Mucosa of stomach (tissue), 1 donor: ENCODE data around the gene CYSLTR2.
"Not testable (repeated sequence)": the region's sequence is repeated elsewhere in the genome, so short reads cannot be mapped to it uniquely, and the experiment has no call there.

ENCODE experiments used
- H3K27me3 ChIP-seq: one replicate; pipeline ENCODE4 v1.7.0; 2013; ENCODE audit warnings: mild to moderate bottlenecking, low read length; ENCODE audit not compliant: control insufficient read depth, insufficient read depth
- H3K36me3 ChIP-seq: one replicate; pipeline ENCODE4 v1.7.0; 2013; ENCODE audit warnings: low read length; ENCODE audit not compliant: control insufficient read depth, insufficient read depth
- H3K4me1 ChIP-seq: one replicate; pipeline ENCODE4 v1.7.0; 2013; ENCODE audit warnings: mild to moderate bottlenecking, low read length; ENCODE audit not compliant: control insufficient read depth, insufficient read depth
- H3K4me3 ChIP-seq: one replicate; pipeline ENCODE4 v1.7.0; 2013; ENCODE audit warnings: low read length
- H3K9ac ChIP-seq: one replicate; pipeline ENCODE4 v1.7.0; 2013; ENCODE audit warnings: mild to moderate bottlenecking, low read length, moderate library complexity
- H3K9me3 ChIP-seq: one replicate; pipeline ENCODE4 v1.7.0; 2013; ENCODE audit warnings: mild to moderate bottlenecking, low read length, moderate library complexity; ENCODE audit not compliant: control insufficient read depth
- donor health status: Pancreatic carcinoma.

Gene CYSLTR2

DNA sequence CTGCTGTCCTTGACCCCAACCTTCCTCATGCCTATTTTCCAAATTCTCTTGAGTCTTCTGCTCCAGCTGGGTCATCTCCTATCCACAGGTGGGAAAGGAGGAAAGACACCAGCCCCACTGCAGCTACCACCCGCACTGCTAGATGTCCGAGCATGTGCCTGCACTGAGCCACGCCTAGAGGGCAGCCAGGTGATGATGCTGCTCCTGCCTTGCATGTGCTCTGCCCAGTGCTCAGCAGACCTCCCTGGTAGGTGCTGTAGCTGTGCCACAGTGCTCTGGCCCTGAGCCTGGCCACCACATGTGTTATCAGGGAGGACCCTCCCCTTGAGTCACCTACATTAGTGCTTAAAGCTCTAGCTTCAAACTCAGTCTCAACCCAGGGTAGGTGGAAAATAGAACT, 6.9 kb upstream of the CYSLTR2 start:
- Histone ChIP-seq H3K9me3 (no peaks in the 10 kb centered on the region), H3K4me1 (peaks cover 10% of the 10 kb centered on the region), H3K36me3 (no peaks in the 10 kb centered on the region), H3K9ac (no peak overlapping the region), H3K4me3 (no peak overlapping the region), H3K27me3 (no peaks in the 10 kb centered on the region)

DNA sequence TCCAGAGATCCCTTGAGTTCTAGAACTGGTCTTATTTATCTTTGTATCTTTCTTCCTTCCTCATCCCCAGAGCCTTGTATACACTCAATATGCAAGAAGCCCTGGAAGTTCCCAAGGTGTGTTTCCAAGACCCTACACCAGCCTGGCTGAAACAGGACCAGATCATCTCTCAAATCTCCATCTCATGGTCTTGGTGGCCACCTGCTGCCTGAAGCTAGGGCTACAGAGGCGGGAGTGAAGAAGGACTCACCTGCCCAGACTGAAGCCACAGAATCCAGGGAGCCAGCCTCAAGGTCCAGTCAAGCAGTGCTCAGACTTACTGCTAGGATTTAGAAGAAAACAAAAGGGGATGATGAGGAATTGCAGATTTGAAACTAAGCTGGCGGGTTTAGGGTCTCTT, 6.1 kb upstream of the CYSLTR2 start:
- Histone ChIP-seq H3K4me1 (peaks cover 10% of the 10 kb centered on the region), H3K27me3 (no peaks in the 10 kb centered on the region)

DNA sequence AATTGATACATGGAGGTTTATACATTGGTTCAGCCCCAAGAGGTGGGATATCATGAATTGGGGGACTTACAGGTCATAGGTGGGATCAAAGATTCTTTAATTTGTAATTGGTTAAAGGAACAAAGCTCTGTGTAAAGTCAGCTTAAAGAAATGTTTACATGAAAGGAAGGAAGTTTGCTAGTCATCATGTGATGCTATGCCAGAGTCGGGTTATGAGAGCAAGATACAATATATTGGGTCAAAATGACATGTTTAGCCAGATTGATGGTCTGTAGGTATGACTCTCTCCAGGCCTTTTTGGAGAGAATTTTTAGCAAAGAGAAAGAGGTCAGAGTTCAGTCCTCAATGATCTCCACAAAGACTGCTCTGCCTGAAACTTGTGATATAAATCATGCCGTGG, 5.3 kb upstream of the CYSLTR2 start:
- Histone ChIP-seq H3K9me3 (no peaks in the 10 kb centered on the region), H3K9ac (no peak overlapping the region), H3K4me1 (peaks cover 10% of the 10 kb centered on the region), H3K27me3 (no peaks in the 10 kb centered on the region), H3K36me3 (no peaks in the 10 kb centered on the region), H3K4me3 (no peak overlapping the region)

More for the DNA sequence above, 6.1 kb upstream of the CYSLTR2 start:
- Histone ChIP-seq H3K36me3 (no peaks in the 10 kb centered on the region), H3K9ac (no peak overlapping the region), H3K9me3 (no peaks in the 10 kb centered on the region), H3K4me3 (no peak overlapping the region)

DNA sequence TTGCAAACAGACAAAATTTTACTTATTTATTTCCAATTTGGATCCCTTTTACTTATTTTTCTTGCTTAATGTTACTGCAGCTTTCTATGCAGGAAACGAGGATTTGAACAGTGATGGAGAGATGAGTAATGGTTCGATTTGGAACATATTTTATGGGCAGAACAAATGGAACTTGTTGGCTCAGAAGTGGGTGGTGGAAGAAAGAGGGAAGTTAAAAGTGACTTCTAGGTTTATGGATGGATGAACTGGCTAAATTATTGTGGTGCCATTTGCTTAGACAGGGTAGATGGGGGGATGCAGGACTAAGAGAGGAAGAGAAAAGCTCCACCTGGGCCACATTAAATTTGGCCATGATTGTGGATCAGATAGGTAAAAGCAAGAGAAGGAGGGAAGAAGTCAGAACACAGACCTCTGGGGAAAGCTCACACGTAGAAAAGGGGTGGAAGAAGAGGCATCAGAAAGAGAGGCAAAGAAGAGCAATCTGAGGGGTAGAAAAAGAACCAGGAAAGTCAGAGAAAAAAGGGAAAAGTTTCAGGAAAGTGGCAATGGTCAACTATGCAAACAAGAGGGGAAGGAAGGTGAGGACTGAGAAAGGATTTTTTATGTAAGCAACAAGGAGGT, 768 bp upstream of the CYSLTR2 start:
- H3K9ac ChIP-seq, result no peak overlapping the region
- H3K36me3 ChIP-seq, result no peaks in the 10 kb centered on the region
- no peaks in the 10 kb centered on the region for H3K9me3 ChIP-seq
- no peaks in the 10 kb centered on the region for H3K27me3 ChIP-seq
- H3K4me1 ChIP-seq, result no peaks in the 10 kb centered on the region
- H3K4me3 ChIP-seq, result no peak overlapping the region

DNA sequence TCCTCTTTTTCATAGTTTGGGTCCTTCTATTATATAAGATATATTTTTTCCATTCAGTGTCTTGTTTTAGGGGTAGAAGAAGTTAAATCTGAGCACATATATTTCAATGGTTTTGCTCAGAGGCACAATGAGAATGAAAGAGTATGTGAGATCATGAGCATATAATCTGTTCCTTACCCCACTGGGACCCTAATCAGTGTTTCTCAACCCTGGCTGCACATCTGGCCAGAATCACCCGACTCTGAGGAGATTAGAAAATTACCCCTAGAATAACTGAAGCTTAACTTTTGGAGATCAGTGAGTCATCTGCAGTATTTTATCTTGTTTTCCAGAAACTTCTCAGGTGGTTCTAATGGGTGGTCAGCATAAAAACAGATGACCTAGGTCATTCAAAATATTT, 782 bp downstream of the CYSLTR2 start:
- Histone ChIP-seq H3K27me3 (no peaks in the 10 kb centered on the region), H3K9me3 (no peaks in the 10 kb centered on the region), H3K4me3 (no peak overlapping the region)

DNA sequence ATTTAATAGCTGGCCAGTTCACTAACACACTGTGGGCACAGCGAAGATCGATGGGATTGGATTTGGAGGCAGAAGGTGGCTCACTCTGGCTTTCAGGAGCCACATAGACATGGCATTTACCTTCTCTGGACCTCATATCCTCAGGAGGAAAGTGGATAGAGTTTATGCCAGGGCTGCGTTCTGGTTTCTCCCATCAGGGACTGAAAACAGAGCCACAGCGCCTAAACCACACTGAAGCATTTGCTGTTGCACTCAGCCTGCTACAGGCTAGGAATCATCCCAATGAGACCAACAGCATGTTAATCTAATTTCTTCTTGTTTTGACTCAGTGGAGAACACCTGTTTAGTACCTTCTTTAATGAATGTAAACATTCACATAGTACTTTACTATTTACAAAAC, 1.6 kb downstream of the CYSLTR2 start:
- Histone ChIP-seq H3K4me1 (no peaks in the 10 kb centered on the region), H3K36me3 (no peaks in the 10 kb centered on the region), H3K9me3 (no peaks in the 10 kb centered on the region), H3K4me3 (no peak overlapping the region), H3K27me3 (no peaks in the 10 kb centered on the region), H3K9ac (no peak overlapping the region)

More for the DNA sequence above, 782 bp downstream of the CYSLTR2 start:
- H3K4me1 ChIP-seq, result no peaks in the 10 kb centered on the region
- no peak overlapping the region for H3K9ac ChIP-seq
- H3K36me3 ChIP-seq, result no peaks in the 10 kb centered on the region

DNA sequence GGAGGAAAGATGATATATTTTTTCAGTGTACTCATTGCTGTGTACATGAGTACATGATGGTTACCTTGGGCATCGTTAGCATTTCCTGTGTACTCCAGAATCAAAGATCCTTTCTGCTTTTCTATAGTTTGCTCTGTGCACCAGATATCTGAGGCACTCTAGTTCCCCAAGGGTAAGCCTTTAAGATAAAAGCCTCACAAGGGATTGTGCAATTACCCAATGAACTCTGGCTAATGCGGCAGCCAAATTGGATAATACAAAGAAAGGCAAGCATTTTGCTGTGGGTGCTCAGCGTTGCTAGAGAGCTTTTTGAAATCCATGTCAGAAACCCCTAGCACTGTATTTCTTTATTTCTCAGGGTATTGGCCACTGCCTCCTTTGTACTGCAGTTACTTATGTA, 2.9 kb downstream of the CYSLTR2 start:
- Histone ChIP-seq H3K36me3 (no peaks in the 10 kb centered on the region), H3K4me1 (no peaks in the 10 kb centered on the region), H3K27me3 (no peaks in the 10 kb centered on the region), H3K9me3 (no peaks in the 10 kb centered on the region), H3K9ac (no peak overlapping the region), H3K4me3 (no peak overlapping the region)

DNA sequence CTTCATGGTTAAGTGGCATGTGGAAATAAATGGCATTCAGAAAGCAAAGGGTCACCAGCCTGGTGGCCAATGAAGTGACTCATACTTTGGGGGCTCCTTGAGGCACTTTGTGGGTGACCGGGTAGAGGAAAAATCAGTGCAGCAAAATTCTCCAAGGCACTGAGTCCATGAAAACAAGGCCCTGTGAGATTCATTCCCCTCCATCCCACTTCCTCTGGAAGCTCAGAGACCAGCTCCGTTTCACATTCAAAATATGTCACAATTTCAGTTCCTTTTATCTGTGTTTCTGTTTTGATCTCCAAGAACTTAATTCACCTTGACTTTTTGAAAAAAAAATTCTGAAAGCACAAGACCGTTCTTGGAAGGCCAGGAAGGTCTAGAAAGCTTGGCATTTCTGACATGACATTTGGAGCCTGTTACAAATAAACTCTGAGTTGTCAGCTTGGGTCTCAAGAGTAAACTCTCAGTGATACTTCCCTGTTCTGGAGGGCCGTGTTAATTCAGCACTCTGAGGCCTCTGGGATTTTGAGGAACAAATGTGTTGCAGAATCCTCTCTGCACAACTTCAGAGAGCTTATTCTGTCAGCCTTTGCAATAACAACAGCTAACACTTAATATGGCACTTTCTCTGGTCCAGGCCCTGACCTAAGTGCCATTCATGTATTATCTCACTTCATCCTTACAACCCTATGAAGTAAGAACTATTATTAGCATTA, 6.8 kb downstream of the CYSLTR2 start:
- Histone ChIP-seq H3K27me3 (no peaks in the 10 kb centered on the region), H3K4me3 (no peak overlapping the region), H3K9ac (no peak overlapping the region), H3K9me3 (no peaks in the 10 kb centered on the region), H3K4me1 (no peaks in the 10 kb centered on the region), H3K36me3 (no peaks in the 10 kb centered on the region)

DNA sequence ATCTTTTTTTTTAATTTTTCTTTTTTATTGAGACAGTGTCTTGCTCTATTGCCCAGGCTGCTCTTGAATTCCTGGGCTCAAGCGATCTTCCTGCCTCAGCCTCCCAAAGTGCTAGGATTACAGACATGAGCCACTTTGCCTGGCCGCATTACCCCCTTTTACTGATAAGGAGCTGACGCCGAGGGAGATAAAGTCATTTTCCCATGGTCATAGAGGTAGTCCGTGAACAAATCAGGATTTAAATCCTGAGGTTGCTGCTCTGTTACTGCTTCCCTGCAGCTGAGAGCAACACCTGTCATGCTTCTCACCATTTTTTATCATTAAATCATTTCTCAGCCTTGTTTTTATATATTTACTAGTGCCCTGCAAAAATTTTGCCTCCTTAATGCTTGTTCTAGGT, 7.4 kb downstream of the CYSLTR2 start:
- Histone ChIP-seq H3K9me3 (no peaks in the 10 kb centered on the region), H3K9ac (no peak overlapping the region), H3K27me3 (no peaks in the 10 kb centered on the region), H3K36me3 (no peaks in the 10 kb centered on the region), H3K4me1 (no peaks in the 10 kb centered on the region), H3K4me3 (no peak overlapping the region)

DNA sequence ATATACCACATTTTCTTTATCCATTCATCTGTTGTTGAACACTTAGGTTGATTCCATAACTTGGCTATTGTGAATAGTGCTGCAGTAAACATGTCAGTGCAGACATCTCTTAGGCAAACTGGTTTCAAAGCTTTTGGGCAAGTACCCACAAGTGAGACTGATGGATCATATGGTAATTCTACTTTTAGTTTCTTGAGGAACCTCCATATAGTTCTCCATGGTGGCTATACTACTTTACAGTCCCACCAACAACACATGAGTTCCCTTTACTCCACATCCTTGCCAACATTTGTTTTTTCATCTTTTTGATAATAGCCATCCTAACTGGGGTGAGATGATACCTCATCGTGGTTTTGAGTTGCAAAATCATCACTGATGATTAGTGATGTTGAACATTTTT, 8.5 kb downstream of the CYSLTR2 start:
- H3K9ac ChIP-seq, result no peak overlapping the region
- no peaks in the 10 kb centered on the region for H3K36me3 ChIP-seq
- no peak overlapping the region for H3K4me3 ChIP-seq
- H3K4me1 ChIP-seq, result no peaks in the 10 kb centered on the region
- H3K27me3 ChIP-seq, result no peaks in the 10 kb centered on the region
- H3K9me3 ChIP-seq, result no peaks in the 10 kb centered on the region

DNA sequence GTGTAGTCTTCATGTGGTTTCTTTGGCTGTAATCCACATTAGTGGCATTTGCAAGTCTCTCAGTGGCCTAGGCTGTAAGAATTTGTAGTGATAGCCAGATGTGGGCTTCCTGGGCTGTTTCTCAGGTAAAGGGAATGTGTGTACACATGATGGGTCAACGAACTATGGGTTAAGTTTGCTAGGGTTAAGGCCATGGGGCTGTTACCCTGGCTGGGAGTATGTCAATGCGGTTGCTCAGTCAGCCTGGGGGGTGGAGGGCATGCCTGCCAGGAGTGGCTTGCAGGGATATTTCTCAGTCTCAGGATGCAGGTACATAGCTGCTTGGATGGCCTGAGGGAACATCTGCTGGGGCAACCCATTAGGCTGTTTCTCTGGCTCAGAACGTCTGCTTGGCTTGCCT, 13.4 kb downstream of the CYSLTR2 start:
- H3K4me3 ChIP-seq, result no peak overlapping the region
- no peaks in the 10 kb centered on the region for H3K4me1 ChIP-seq
- no peak overlapping the region for H3K9ac ChIP-seq
- no peaks in the 10 kb centered on the region for H3K9me3 ChIP-seq
- no peaks in the 10 kb centered on the region for H3K36me3 ChIP-seq
- H3K27me3 ChIP-seq, result no peaks in the 10 kb centered on the region

DNA sequence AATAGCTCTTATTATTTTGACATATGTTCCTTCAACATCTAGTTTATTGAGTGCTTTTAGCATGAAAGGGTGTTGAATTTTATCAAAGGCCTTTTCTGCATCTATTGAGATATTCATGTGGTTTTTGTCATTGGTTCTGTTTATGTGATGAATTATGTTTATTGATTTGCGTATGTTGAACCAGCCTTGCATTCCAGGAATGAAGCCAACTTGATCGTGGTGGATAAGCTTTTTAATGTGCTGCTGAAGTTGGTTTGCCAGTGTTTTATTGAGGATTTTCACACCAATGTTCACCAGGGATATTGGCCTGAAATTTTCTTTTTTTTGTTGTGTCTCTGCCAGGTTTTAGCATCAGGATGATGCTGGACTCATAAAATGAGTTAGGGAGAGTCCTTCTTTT, 17.7 kb downstream of the CYSLTR2 start:
- H3K27me3 ChIP-seq, H3K4me1 ChIP-seq, H3K36me3 ChIP-seq, H3K9ac ChIP-seq, H3K4me3 ChIP-seq, H3K9me3 ChIP-seq: not testable (repeated sequence)
